Smooth muscle cell (in vitro differentiated cells): ENCODE data around the gene IMMP2L. TPM values are rescaled to one million over a fixed set of nuclear protein-coding genes. Genes with fewer than 3 reads are reported as not detected.

Experiments used
- DNase-seq: peaks from one replicate; lab custom pipeline; 2025; ENCODE audit not compliant: unreplicated experiment; lab: John Stamatoyannopoulos, UW
- H2AFZ ChIP-seq: fragments of 200-600 bp; sonication (generic); 2 replicates; pipeline ENCODE4 v1.6.0; 2016; ENCODE audit warnings: antibody characterized with exemption, low read depth, mild to moderate bottlenecking
- H3F3A ChIP-seq: fragments of 200-600 bp; sonication (generic); 2 replicates; pipeline ENCODE4 v1.6.0; 2017; ENCODE audit warnings: antibody characterized with exemption, low read depth
- H3K27ac ChIP-seq: fragments of 200-600 bp; sonication (generic); 2 replicates; pipeline ENCODE4 v1.5.1; 2016; ENCODE audit warnings: low read depth, mild to moderate bottlenecking
- H3K27me3 ChIP-seq: fragments of 200-600 bp; sonication (generic); 2 replicates; pipeline ENCODE4 v1.6.1; 2016; ENCODE audit warnings: low read depth, mild to moderate bottlenecking
- H3K36me3 ChIP-seq: fragments of 200-600 bp; sonication (generic); 2 replicates; pipeline ENCODE4 v1.5.1; 2016; ENCODE audit warnings: low read depth
- H3K4me1 ChIP-seq: fragments of 200-600 bp; sonication (generic); 2 replicates; pipeline ENCODE4 v1.5.1; 2016; ENCODE audit warnings: low read depth
- H3K4me2 ChIP-seq: fragments of 200-600 bp; sonication (generic); 2 replicates; pipeline ENCODE4 v1.6.0; 2016; ENCODE audit warnings: mild to moderate bottlenecking
- H3K4me3 ChIP-seq: fragments of 200-600 bp; sonication (generic); 2 replicates; pipeline ENCODE4 v1.5.1; 2016; ENCODE audit warnings: mild to moderate bottlenecking
- H3K79me2 ChIP-seq: fragments of 200-600 bp; sonication (generic); 2 replicates; pipeline ENCODE4 v1.6.0; 2016; ENCODE audit warnings: low read depth, mild to moderate bottlenecking
- H3K9ac ChIP-seq: fragments of 200-600 bp; sonication (generic); 2 replicates; pipeline ENCODE4 v1.6.0; 2016; ENCODE audit warnings: low read depth
- H3K9me3 ChIP-seq: fragments of 200-600 bp; sonication (generic); replicated peaks from 2 replicates; pipeline ENCODE4 v1.5.1; 2016; ENCODE audit warnings: low read depth
- H4K20me1 ChIP-seq: fragments of 200-600 bp; sonication (generic); 2 replicates; pipeline ENCODE4 v1.6.0; 2016; ENCODE audit warnings: low read depth
- CTCF ChIP-seq: fragments of 200-600 bp; sonication (generic); IDR thresholded peaks from 2 replicates; pipeline ENCODE4 v1.5.1; 2017; ENCODE audit warnings: borderline replicate concordance, mild to moderate bottlenecking, antibody characterized with exemption; ENCODE audit not compliant: insufficient read depth, poor library complexity, severe bottlenecking
- WGBS: methylation state at CpG from one replicate; pipeline ENCODE4 v1.1.7; 2016; ENCODE audit warnings: low lambda C conversion rate; 5-methylcytosine and 5-hydroxymethylcytosine counted together
- polyA plus RNA-seq: library from polyadenylated mRNA; unstranded; fragments of >200 nt; fragmentation: Nextera tagmentation; extraction: Ambion mirVana; gene quantifications from 2 replicates; pipeline ENCODE4 v1.2.1, GENCODE V29; 2016
- total RNA-seq: library from RNA; depleted of rRNA; stranded (reverse); fragments of >200 nt; gene quantifications from 2 replicates; pipeline ENCODE4 v1.2.3, GENCODE V29; 2014

Gene IMMP2L
- total and polyA plus RNA-seq, 2 experiments from 2014 or later = 10.9 to 11.1 TPM

GRCh38 chr7:111556977-111557376 lies 5.3 kb downstream of the IMMP2L start:
- Histone ChIP-seq H3K36me3 (no peaks in the 10 kb centered on the region), H3K9me3 (no peaks in the 10 kb centered on the region), H3K4me2 (no peak overlapping the region), H3K4me1 (peaks cover 13% of the 10 kb centered on the region), H3K9ac (no peak overlapping the region), H3K27me3 (no peaks in the 10 kb centered on the region), H2AFZ (no peak overlapping the region), H3K79me2 (no peaks in the 10 kb centered on the region), H4K20me1 (no peaks in the 10 kb centered on the region), H3K4me3 (no peak overlapping the region), H3F3A (no peaks in the 10 kb centered on the region), H3K27ac (no peak overlapping the region)
- DNase-seq = no peak
- TF ChIP-seq CTCF = no peak

- H3K4me1 ChIP-seq = no peaks in the 10 kb centered on the region
These were observed 8.2 kb downstream of the IMMP2L start for GRCh38 chr7:111554086-111554485.

GRCh38 chr7:111541067-111541466 lies 21.2 kb downstream of the IMMP2L start:
- no peak overlapping the region for H3K9ac ChIP-seq
- no peak overlapping the region for H3K4me2 ChIP-seq
- no peaks in the 10 kb centered on the region for H4K20me1 ChIP-seq
- H3K27me3 ChIP-seq = no peaks in the 10 kb centered on the region
- DNase-seq = no peak
- WGBS = 93% methylated on average over 2 of the region's 2 CpGs
- no peak overlapping the region for H3K27ac ChIP-seq
- no peaks in the 10 kb centered on the region for H3F3A ChIP-seq
- no peak overlapping the region for H2AFZ ChIP-seq
- TF ChIP-seq CTCF = no peak
- H3K79me2 ChIP-seq = no peaks in the 10 kb centered on the region
- no peaks in the 10 kb centered on the region for H3K36me3 ChIP-seq
- H3K4me3 ChIP-seq = no peak overlapping the region
- no peaks in the 10 kb centered on the region for H3K9me3 ChIP-seq
- no peaks in the 10 kb centered on the region for H3K4me1 ChIP-seq

More at GRCh38 chr7:111554086-111554485, 8.2 kb downstream of the IMMP2L start:
- no peak overlapping the region for H2AFZ ChIP-seq
- no peak for DNase-seq
- WGBS = 47% methylated on average over 4 of the region's 4 CpGs
- H3K79me2 ChIP-seq = no peaks in the 10 kb centered on the region
- H3K36me3 ChIP-seq = no peaks in the 10 kb centered on the region
- no peak overlapping the region for H3K27ac ChIP-seq
- H3K9me3 ChIP-seq = no peaks in the 10 kb centered on the region
- H3F3A ChIP-seq = no peaks in the 10 kb centered on the region
- H4K20me1 ChIP-seq = no peaks in the 10 kb centered on the region
- no peaks in the 10 kb centered on the region for H3K27me3 ChIP-seq
- H3K9ac ChIP-seq = no peak overlapping the region
- TF ChIP-seq CTCF = no peak
- H3K4me3 ChIP-seq = no peak overlapping the region
- H3K4me2 ChIP-seq = no peak overlapping the region

- Histone ChIP-seq H3K4me2 (no peak overlapping the region), H3K27me3 (no peaks in the 10 kb centered on the region), H3K9me3 (no peaks in the 10 kb centered on the region), H3K27ac (no peak overlapping the region), H3K79me2 (no peaks in the 10 kb centered on the region), H3K9ac (no peak overlapping the region), H3K4me3 (no peak overlapping the region), H4K20me1 (no peaks in the 10 kb centered on the region), H2AFZ (no peak overlapping the region), H3F3A (no peaks in the 10 kb centered on the region), H3K4me1 (peaks cover 4% of the 10 kb centered on the region), H3K36me3 (no peaks in the 10 kb centered on the region)
- WGBS = 91% methylated on average over 5 of the region's 5 CpGs
- no peak for TF ChIP-seq CTCF
- DNase-seq = no peak
These were observed 22.0 kb downstream of the IMMP2L start for GRCh38 chr7:111540199-111540815.
